HPDE6-E6E7 (cell line): ENCODE results near the gene OR2AJ1.

Source experiments
- DNase-seq: peaks from one replicate; pipeline ENCODE4 v3.0.0; 2011; ENCODE audit warnings: missing footprints; ENCODE audit errors: extremely low spot score

Gene OR2AJ1

GRCh38 chr1:247924868-247925267, at the start of gene OR2AJ1:
Gene OR2AJ1 (plus strand): TSS chr1:247924889. CDS start chr1:247933769, 8,880 bp downstream.
- DNase-seq, result no peak

- no peak for DNase-seq
Observed at GRCh38 chr1:247883346-247883745, 41.3 kb upstream of the OR2AJ1 start.

- no peak for DNase-seq
Observed at GRCh38 chr1:247884797-247885413, 39.8 kb upstream of the OR2AJ1 start.

- DNase-seq, result no peak
Observed at GRCh38 chr1:247895163-247895637, 29.5 kb upstream of the OR2AJ1 start, which contains the start of gene OR2W3. Gene OR2W3 (plus strand): TSS chr1:247895587. CDS start chr1:247895587, 0 bp downstream.

- DNase-seq, result no peak
Observed at GRCh38 chr1:247895976-247896375, 28.7 kb upstream of the OR2AJ1 start.

GRCh38 chr1:247904122-247904521, 20.6 kb upstream of the OR2AJ1 start:
- no peak for DNase-seq

GRCh38 chr1:247905181-247905580, 19.5 kb upstream of the OR2AJ1 start:
- DNase-seq, result no peak

- DNase-seq, result no peak
Observed at GRCh38 chr1:247905910-247906503, 18.7 kb upstream of the OR2AJ1 start.

- DNase-seq, result peak; percentile 54
Observed at GRCh38 chr1:247906504-247907047, 18.1 kb upstream of the OR2AJ1 start.

- no peak for DNase-seq
Observed at GRCh38 chr1:247908766-247909165, 15.9 kb upstream of the OR2AJ1 start.

- no peak for DNase-seq
Observed at GRCh38 chr1:247913786-247914185, 10.9 kb upstream of the OR2AJ1 start.

GRCh38 chr1:247914941-247915662, 9.6 kb upstream of the OR2AJ1 start:
- no peak for DNase-seq

GRCh38 chr1:247919952-247920351, 4.7 kb upstream of the OR2AJ1 start, which contains the start of gene OR2T8:
Gene OR2T8 (plus strand): TSS chr1:247920252. CDS start chr1:247921018, 766 bp downstream.
- DNase-seq, result no peak

- no peak for DNase-seq
Observed at GRCh38 chr1:247923941-247924340, 748 bp upstream of the OR2AJ1 start.

- DNase-seq, result no peak
Observed at GRCh38 chr1:247933989-247934388, 9.3 kb downstream of the OR2AJ1 start.

- no peak for DNase-seq
Observed at GRCh38 chr1:247935781-247936180, 11.1 kb downstream of the OR2AJ1 start.

- no peak for DNase-seq
Observed at GRCh38 chr1:247936415-247936814, 11.7 kb downstream of the OR2AJ1 start.

GRCh38 chr1:247936965-247937734, 12.5 kb downstream of the OR2AJ1 start:
- DNase-seq, result peak; percentile 50

GRCh38 chr1:247942624-247943023, 17.9 kb downstream of the OR2AJ1 start:
- no peak for DNase-seq

- no peak for DNase-seq
Observed at GRCh38 chr1:247948558-247948957, 23.9 kb downstream of the OR2AJ1 start, which contains the start of gene OR2L8. Gene OR2L8 (plus strand): TSS chr1:247948858. CDS start chr1:247948858, 0 bp downstream.

GRCh38 chr1:247953408-247953807, 28.7 kb downstream of the OR2AJ1 start:
- no peak for DNase-seq
